Stimulated activated naive CD4-positive, alpha-beta T cell treated with Interleukin-2 at 50 U/mL for 16 hours (primary cell): ENCODE measurements around the gene ATP1A2.
A peak's percentile ranks its signal among the peaks of the same experiment; 100 is the strongest.
"Not testable (repeated sequence)": the region's sequence is repeated elsewhere in the genome, so short reads cannot be mapped to it uniquely, and the experiment has no call there.

Source experiments
- DNase-seq: peaks from one replicate; lab custom pipeline; 2025; lab: John Stamatoyannopoulos, UW

Gene ATP1A2

GRCh38 chr1:160101037-160101716, 14.4 kb upstream of the ATP1A2 start:
- peak; percentile 66 for DNase-seq

DNA sequence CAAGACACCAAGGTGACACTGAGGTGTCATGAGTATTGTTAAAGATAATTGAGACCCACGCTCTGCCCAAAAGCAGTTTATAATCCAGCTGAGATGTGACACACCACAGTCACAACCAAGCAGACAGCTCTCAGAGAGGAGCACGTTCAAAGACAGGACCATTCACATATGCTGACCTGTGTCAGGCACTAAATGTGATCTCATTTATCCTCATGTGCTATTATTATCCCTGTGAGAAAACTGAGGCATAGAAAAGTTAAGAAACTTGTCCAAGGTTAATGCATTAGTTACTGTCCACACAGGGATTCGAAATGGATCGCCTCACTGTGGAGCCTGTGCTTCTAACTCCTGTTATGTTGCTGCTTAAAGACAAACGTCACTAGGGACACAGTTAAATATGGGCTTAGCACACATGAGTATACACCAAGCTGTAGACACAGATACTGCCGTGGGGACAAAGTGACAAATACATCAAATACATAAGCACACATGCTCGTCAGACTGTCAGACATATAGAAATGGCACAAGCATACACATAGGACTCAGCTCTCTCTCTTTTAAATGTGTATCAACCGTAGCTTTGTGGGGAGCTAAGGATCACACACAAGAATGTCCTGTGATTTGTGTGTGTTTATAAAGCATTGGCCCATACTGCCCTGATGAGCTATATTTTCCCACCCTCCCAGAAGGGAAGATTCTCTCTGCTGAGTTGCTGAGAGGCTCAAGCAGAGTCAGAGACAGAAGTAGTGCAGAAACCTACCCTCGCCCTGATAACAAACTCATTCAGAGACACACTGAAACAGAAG, 13.6 kb upstream of the ATP1A2 start:
- no peak for DNase-seq

DNA sequence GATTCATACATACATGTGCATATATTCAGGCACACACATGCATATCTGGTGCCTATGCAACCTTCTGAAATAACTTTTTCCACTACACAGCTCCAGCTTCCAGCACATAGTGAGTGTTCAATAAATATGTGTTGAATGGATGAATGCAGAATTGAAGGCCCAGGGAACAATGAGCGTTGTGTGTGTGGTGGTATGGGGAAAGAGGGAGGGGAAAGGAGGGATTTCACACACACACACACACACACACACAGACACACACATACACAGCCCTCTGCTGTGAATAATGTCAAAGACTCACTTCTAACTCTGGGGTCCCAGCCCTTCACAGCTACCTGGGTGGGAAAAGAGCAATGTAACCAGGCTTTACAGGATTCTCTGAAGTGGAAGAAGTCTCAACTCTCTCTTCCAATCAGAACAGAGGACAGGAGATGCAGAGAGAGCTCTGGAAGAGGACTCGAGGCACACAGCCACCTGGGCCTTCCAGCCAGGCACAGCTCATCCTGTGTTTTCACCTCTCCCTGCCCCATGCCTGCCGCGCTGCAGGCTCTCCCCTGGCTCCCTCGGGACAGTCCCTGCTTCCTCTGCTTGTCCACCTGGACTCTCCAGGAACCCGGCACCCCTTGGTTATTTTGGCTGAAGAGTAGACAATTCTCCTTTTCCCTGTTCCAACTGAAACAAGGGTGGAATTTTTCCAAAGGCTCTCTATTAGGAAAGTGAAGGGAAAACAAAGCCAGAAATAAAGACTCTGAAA, 11.7 kb upstream of the ATP1A2 start:
- DNase-seq = no peak

DNA sequence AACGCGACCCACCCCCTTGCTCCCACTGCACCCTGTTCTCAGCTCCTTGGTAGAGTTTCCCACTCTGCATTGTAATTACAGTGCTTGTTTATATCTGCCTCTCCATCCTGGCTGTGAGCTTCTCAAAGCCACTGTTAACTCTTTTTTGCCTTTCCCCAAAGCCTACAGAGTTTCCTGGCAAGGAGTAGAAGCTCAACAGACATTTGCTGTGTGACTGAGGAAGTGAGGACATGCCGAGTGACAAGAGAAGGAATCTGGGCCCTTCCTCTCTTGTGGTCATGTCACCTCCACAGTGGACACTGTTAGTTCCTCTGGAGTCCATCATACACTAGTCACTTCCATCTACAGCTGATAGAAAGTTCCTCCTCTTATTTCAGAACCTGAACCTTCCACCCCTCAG, 11.1 kb upstream of the ATP1A2 start:
- no peak for DNase-seq

- no peak for DNase-seq
Measured at GRCh38 chr1:160105155-160105554, 10.4 kb upstream of the ATP1A2 start.

DNA sequence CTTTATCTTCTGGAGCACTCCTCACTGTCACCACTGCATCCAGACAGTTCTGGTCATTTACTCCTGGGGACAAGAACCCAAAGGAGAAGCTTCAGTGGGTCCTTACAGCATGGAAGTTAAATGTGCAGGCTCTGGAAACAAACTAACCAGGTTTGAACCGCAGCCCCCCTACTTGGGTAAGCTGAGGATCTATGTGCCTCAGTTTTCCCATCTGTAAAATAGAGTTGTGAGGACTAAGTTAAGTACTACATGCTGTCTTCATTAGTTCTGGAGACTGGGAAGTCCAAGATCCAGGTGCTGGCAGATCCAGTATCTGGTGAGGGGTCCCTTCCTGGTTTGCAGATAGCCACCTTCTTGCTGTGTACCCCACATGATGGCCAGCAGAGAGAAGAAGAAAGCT, 8.0 kb upstream of the ATP1A2 start:
- DNase-seq = no peak

GRCh38 chr1:160108888-160109662, 6.5 kb upstream of the ATP1A2 start:
- DNase-seq = peak; percentile 26

DNA sequence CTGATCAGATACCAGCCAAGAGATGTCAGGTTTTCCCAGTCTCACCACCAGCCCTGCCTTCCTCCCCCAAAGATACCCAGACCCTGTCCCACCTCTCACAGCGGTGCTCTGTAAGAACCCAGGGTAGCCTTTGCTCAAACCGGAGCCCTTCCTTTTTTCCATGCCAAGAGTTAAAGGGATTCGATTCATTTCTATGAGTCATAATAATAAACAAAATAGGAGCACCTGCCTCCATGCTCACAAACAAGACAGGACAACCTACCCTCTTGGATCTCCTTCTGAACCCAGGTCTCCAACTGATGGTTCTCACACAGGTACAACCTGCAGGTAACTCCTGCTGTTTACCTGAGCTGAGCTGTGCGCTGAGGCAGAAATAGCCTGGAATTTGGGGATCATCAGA, 5.9 kb upstream of the ATP1A2 start:
- DNase-seq = no peak

- not testable (repeated sequence) for DNase-seq
Measured at GRCh38 chr1:160111462-160111861, 4.1 kb upstream of the ATP1A2 start.

DNA sequence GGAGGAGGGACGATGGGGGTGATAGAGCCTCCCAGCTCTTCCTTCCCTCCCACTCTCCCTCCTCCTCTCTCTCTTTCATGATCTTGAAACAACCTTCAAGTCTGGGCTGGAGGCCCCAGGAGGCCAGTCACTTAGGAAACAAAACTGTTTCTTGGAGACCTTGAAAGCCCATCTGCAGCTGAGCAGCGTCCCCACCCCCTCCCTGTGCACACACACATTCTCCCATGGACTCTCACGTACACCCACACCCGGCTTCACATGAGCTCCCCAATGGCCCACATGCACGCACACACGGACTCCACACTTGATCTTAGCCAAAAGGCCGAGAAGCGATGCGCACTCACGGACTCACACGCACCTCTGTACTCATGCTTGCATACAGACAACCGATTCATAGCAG, 3.2 kb upstream of the ATP1A2 start:
- DNase-seq = no peak

DNA sequence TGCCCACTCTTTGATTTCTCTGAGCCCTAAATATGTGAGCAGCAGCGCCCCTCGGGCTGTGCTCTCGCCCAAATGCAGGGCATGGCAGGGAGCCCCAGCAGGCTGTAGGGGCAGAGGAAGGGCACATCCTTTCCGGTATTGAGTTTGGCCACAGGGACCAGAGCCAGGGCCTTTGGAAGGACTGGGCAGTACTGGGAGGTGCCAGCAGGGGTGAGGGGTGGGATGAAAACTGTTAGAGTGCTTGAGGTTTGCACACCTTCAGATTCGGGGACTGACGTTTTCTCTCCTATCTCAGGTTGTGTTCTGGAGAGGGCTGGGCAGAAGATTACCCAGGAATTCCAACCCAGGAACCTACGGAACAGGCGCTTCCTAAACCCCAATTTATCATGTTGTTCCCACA, 2.2 kb upstream of the ATP1A2 start:
- no peak for DNase-seq

DNA sequence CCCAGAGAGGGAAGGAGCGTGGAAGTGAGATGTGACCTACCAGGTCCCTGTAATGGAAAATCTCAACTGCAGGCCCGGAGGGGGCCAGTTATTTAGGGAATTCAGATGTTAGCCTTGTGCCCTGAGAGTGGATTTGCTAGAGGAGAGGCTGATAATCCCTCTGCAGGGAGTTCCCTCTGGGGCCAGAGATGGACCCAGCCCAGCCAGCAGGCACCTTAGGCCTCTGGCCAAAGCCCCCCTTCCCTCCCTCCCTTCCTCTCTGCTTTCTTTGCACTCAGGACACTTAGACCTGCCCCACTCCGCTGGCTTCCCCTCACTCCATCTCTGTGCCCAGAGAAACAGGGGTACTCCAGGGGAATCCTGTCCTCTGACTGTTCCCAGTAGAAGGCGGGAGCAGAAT, 1.5 kb upstream of the ATP1A2 start:
- DNase-seq = no peak

DNA sequence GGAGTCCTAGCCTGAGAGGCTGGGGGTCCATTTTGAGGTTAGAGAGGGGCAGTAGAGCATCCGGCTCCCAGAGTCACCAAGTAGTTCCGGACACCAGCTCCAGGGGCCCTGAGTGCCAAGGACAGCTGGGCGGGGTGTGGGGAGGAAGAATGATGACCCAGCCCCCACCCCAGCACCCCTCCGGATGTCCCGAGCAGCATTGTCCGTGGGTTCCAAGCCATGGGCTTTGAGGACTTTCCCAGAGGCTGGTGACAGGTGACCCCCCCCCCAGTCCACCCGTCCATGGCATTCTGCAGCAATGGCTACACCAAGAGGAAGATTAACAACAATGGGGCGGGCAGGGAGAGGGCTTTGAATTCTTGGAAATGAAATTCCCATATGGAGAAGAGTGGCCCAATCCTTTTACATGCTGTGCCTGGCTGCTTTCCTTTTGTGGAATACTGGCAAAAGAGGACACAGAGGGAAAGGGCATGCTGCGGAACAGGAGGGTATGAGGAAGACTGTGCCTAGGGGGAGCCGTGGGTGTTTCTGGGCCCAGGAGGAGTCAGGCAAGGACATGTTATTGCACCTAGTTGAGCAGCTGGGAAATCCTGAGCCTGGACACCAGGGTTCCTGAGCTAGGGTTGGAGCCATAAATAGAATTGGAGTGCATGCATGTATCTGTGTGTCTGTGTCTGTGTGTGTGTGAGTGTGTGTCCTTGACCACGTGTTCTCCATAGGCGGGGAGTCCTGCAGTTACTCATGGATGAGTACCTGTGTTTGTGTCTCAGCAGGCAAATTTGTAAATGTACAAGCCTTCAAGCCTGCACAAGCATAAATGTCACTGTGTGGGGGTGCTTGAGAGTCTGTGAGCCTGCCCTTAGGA, 956 bp downstream of the ATP1A2 start:
- no peak for DNase-seq

- DNase-seq = no peak
Measured at GRCh38 chr1:160117300-160117699, 1.7 kb downstream of the ATP1A2 start.

GRCh38 chr1:160117709-160118183, 2.2 kb downstream of the ATP1A2 start:
- DNase-seq = no peak

DNA sequence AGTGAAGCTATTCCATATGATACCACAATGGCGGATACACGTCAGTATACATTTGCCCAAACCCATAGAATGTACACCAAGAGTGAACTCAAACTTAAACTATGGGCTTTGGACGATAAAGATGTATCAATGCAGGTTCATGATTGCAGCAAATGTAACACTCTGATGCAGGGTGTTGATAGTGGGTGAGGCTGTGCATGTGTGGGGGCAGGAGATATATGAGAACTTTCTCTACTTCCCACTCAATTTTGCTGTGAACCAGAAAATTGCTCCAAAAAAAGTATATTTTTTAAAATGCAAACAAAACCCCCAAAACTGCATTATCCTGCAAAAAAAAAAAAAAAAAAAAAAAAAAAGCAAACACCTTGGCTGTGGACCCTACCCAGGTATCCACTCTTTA, 3.4 kb downstream of the ATP1A2 start:
- DNase-seq = no peak

DNA sequence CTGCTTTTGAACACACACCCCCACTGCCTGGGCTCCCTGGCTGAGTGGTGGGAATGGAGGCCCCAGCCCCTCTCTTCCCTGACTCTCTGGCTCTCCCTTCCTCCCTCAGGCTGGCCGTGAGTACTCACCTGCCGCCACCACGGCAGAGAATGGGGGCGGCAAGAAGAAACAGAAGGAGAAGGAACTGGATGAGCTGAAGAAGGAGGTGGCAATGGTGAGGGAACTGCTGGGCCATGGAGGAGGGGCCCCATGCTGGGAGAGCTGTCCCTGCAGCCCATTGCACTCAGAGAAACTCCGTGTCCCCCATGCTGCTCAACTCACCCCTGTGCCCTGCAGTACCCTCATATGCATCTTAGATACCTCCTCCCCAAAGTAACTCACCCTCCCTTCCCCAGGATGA, 5.2 kb downstream of the ATP1A2 start:
- no peak for DNase-seq

- no peak for DNase-seq
Measured at GRCh38 chr1:160121388-160121787, 5.8 kb downstream of the ATP1A2 start.

- no peak for DNase-seq
Measured at GRCh38 chr1:160122978-160123495, 7.5 kb downstream of the ATP1A2 start.

DNA sequence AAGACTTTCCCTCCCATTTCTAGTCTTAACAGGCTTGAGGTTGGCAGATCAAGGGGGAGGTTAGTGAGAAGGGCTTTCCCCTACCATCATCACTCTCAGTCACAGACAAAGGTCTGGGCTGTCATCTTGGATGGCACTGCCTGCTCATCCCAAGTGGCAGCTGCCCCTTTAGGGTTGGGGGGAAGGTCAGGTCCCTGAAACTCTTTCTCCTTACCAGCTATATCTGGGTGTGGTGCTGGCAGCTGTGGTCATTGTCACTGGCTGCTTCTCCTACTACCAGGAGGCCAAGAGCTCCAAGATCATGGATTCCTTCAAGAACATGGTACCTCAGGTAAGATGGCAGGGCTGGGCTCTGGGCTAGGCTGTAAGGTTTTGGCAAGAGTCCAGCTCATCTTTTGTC, 8.2 kb downstream of the ATP1A2 start:
- DNase-seq = no peak
